Measurements from ENCODE around the gene SOAT1.

Gene SOAT1

GRCh38 chr1:179300112-179300511, 6.5 kb downstream of the SOAT1 start:
- no peak for DNase-seq (ENCODE audit: low read depth, low spot score)
- H3K4me3 ChIP-seq (ENCODE audit: low read length) = no peak overlapping the region

GRCh38 chr1:179302070-179302469, 8.5 kb downstream of the SOAT1 start:
- no peak for DNase-seq (ENCODE audit: low read depth, low spot score)
- H3K4me3 ChIP-seq (ENCODE audit: low read length) = no peak overlapping the region

DNA sequence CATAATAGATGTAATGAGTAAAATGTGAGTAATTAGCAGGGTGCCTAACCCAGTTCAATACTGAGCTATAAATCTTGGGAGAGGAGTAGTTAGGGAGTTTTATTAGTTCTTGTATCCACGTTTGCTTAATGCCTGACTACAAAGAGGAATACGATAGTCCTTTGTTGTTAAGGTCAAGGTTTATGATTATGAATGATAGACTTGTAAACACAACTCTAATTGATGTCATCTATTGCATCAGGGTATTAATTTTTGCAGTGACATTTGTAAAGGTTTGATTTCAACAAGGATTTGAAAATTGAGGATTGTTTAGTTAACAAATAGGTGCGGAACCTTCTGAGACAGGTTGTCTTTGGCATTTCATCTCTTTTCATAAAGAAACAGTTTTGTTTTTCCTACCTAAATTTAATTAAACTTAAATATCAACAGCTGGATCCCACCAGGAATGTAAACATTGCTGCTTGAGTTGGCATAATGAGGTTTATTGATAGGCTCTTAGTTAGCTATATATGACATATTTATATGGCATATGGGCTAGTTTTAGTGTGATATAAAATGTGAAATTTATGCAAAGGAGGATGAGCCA, 9.7 kb downstream of the SOAT1 start:
- DNase-seq (ENCODE audit: low read depth, low spot score) = no peak
- no peak overlapping the region for H3K4me3 ChIP-seq (ENCODE audit: low read length)

DNA sequence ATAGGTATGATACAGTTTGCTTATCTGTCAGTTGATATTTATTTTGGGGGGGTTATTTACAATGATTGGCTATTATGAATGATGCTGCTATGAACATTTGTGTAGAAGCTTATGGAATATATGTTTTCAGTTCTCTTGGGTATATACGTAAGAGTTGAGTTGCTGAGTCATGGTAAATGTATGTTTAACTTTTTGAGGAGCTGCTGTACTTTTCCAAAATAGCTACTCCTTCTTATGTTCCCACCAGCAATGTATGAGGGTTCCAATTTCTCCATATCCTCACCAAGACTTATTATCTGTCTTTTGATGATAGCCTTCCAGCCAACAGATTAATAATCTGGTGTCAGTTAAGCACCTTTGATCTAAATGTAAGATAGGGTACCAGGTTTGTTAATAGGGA, 11.9 kb downstream of the SOAT1 start:
- no peak overlapping the region for H3K4me3 ChIP-seq (ENCODE audit: low read length)
- DNase-seq (ENCODE audit: low read depth, low spot score) = no peak

- no peak for DNase-seq (ENCODE audit: low read depth, low spot score)
- H3K4me3 ChIP-seq (ENCODE audit: low read length) = no peak overlapping the region
These were observed 16.7 kb downstream of the SOAT1 start for GRCh38 chr1:179310291-179310690.

DNA sequence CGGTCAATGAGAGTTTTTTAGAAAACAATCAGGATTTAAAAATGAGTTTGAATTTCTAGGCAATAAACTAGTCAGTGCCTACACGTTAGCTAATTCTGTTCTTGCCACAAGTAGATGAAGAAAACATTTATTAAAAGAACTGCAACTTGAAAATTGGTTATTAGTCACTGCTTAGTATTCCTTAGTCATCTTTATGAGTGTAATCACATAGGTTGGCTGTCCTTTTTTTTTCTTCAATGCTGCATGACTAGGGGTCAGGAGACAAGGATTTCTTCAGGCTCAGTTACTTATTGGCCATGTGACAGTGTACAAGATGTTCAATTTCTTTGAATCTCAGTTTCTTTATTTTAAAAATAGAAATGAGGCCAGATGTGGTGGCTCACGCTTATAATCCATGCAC, 17.1 kb downstream of the SOAT1 start:
- H3K4me3 ChIP-seq (ENCODE audit: low read length) = no peak overlapping the region
- no peak for DNase-seq (ENCODE audit: low read depth, low spot score)

- H3K4me3 ChIP-seq (ENCODE audit: low read length) = no peak overlapping the region
- no peak for DNase-seq (ENCODE audit: low read depth, low spot score)
These were observed 17.6 kb downstream of the SOAT1 start for GRCh38 chr1:179311149-179311700.

DNA sequence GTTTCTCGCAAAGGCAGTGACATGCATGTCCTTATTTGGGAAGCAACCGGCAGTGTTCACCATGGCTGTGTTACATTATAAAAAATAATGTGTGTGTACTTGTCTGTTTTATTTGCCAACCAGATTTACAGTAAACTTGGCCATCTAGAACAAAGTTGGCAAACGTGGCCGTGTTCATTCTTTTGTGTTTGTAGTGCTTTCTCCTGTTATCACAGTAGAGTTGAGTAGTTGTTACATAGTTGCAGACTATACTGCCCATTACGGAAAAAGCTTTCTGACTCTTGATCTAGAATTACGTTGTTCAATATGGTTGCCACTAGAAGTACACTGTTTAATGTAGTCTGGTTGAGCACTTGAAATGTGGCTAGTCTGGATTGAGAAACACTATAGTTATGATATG, 19.4 kb downstream of the SOAT1 start:
- no peak overlapping the region for H3K4me3 ChIP-seq (ENCODE audit: low read length)
- DNase-seq (ENCODE audit: low read depth, low spot score) = no peak

DNA sequence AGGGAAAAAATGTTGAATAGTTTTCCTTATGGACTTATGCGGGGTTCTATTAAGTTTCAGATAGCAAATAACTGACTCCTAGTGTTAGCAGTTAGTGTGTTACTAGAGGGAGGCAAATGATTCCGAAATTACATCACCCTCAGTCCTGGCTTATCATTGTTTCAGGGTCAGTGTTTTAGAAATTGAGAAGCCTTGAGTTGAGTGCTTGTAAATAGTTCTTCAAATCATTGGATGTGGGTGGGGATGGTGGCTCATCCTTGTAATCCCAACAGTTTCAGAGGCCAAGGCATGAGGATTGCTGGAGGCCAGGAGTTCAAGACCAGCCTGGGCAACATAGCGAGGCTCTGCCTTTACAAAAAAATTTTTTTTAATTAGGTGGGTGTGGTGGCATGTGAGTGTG, 21.3 kb downstream of the SOAT1 start:
- H3K4me3 ChIP-seq (ENCODE audit: low read length) = no peak overlapping the region
- no peak for DNase-seq (ENCODE audit: low read depth, low spot score)

- no peak overlapping the region for H3K4me3 ChIP-seq (ENCODE audit: low read length)
These were observed 24.9 kb downstream of the SOAT1 start for GRCh38 chr1:179318491-179318890.

DNA sequence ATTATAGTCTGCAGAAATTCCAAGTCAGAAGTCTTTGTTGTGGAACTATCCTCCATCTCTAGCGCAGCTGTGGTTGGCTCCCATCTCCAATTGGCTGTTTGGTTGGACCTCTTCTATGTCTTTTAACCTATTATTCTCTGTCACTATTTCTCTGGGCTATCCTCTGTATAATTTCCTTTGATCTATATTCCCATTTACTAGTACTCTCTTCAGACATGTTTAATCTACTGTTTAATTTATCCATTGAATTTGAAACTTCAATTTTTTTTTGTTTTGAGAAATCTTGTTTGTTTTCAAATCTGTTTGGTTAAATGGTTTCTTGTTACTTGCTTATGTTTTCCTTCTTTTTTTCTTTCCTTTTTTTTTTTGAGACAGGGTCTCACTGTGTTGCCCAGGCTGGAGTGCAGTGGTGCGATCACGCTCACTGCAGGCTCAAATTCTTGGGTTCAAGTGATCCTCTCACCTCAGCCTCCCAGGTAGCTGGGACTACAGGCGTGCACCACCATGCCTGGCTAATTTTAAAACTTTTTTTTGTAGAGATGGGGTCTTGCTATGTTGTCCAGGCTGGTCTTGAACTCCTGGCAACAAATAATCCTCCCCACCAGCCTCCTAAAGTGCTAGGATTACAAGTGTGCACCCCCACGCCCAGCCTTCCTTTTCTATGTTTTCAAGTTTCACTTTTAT, 28.1 kb downstream of the SOAT1 start:
- no peak for DNase-seq (ENCODE audit: low read depth, low spot score)
- no peak overlapping the region for H3K4me3 ChIP-seq (ENCODE audit: low read length)

More at GRCh38 chr1:179318491-179318890, 24.9 kb downstream of the SOAT1 start:
- no peak for DNase-seq (ENCODE audit: low read depth, low spot score)

- DNase-seq (ENCODE audit: low read depth, low spot score) = no peak
- H3K4me3 ChIP-seq (ENCODE audit: low read length) = no peak overlapping the region
These were observed 29.0 kb downstream of the SOAT1 start for GRCh38 chr1:179322557-179322956.

- no peak for DNase-seq (ENCODE audit: low read depth, low spot score)
- no peak overlapping the region for H3K4me3 ChIP-seq (ENCODE audit: low read length)
These were observed 29.8 kb downstream of the SOAT1 start for GRCh38 chr1:179323436-179323835.

- no peak overlapping the region for H3K4me3 ChIP-seq (ENCODE audit: low read length)
- DNase-seq (ENCODE audit: low read depth, low spot score) = no peak
These were observed 32.2 kb downstream of the SOAT1 start for GRCh38 chr1:179325836-179326235.

- H3K4me3 ChIP-seq (ENCODE audit: low read length) = no peak overlapping the region
These were observed 33.1 kb downstream of the SOAT1 start for GRCh38 chr1:179326746-179327145.

GRCh38 chr1:179327196-179327595, 33.6 kb downstream of the SOAT1 start:
- no peak for DNase-seq (ENCODE audit: low read depth, low spot score)
- no peak overlapping the region for H3K4me3 ChIP-seq (ENCODE audit: low read length)

More at GRCh38 chr1:179326746-179327145, 33.1 kb downstream of the SOAT1 start:
- no peak for DNase-seq (ENCODE audit: low read depth, low spot score)

DNA sequence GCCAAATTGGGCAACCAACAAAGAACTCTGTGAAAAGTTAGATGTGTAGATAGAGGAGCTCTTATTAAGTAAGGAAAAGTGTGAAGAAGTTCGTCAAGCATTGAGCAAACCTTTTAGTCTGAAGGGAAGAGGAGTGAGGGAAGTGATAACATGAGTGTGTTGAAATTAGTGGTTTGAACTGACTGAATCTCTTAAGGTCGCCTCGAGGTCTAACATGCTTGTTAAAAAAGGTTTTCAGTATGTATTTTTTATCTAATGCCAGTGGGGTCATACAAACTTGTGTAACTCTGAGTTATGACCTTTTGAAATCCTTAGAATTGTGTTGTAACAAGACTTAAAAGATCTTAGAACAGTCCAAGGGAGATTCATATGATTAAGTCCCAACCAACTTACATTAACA, 34.1 kb downstream of the SOAT1 start:
- no peak for DNase-seq (ENCODE audit: low read depth, low spot score)
- H3K4me3 ChIP-seq (ENCODE audit: low read length) = no peak overlapping the region

DNA sequence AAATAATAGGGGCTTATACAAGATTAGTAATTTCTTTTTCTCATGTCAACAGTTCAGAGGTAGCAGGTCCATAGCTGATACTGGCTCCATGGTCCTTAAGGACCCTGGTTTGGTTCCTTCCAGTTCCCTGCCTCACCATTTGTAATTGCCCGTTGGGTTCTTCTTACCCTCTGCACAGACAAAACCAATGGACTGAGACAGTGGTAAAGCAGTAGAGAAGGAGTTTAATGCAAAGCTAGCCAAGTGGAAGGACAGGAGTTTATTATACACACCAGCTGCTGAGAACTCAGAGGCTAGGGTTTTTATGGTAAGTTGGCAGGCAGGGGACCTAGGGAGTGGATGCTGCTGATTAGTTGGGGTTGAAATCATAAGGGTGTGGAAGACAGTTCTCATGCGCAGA, 36.3 kb downstream of the SOAT1 start:
- DNase-seq (ENCODE audit: low read depth, low spot score) = no peak
- no peak overlapping the region for H3K4me3 ChIP-seq (ENCODE audit: low read length)

DNA sequence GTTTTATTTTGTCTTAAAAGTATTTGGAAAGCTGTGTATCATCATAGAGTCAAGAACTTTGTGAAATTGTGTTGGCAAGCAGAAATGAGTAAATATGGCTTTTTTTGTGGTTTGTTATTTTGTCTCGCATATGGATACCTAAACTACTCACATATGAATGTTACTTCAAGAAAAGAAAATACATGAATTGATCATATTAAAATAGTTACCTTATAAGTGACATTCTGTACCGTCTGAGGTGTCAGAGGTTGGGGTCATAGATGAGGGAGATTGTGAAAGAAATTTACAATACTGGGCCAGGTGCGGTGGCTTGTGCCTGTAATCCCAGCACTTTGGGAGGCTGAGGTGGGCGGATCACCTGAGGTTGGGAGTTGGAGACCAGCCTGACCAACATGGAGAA, 40.8 kb downstream of the SOAT1 start:
- DNase-seq (ENCODE audit: low read depth, low spot score) = no peak
- no peak overlapping the region for H3K4me3 ChIP-seq (ENCODE audit: low read length)

GRCh38 chr1:179337288-179337687, 43.7 kb downstream of the SOAT1 start:
- no peak for DNase-seq (ENCODE audit: low read depth, low spot score)
- no peak overlapping the region for H3K4me3 ChIP-seq (ENCODE audit: low read length)

Measured in Jurkat, Clone E6-1 (cell line).